Erythroblast (primary cell): ENCODE measurements around the gene OLFM3.

Source experiments
- GATA1 ChIP-seq: IDR thresholded peaks from 2 replicates; pipeline ENCODE4 v1.6.1; 2011; ENCODE audit warnings: low read depth, mild to moderate bottlenecking, control low read depth, low read length, moderate library complexity
- POLR2A ChIP-seq: IDR thresholded peaks from 2 replicates; pipeline ENCODE4 v1.6.1; 2011; ENCODE audit warnings: mild to moderate bottlenecking, low read length

DNA sequence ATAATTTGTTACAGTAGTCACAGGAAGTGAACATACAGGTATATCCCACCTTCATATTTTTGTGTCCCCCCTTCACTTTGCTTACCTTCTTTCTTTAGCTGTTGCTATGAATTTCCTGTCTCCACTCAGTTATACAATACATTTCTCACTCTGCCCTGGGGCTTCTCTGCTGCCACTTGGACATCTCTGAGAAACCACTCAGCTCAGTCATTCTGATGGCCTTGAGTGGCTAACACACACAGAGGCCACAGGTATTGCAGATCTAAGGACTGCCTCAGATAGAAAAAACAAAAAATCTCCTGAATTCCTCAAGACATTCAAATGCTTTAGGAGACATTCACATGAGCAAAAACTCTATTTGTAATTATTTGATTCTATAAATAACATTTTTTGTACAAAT is 87.7 kb downstream of the OLFM3 start:
- no peak for TF ChIP-seq POLR2A
- TF ChIP-seq GATA1 = no peak
